HUES6 (cell line): ENCODE measurements around the gene ERP27.

Experiments
- H3K27ac ChIP-seq: 2 replicates; pipeline ENCODE4 v1.7.0; 2013; ENCODE audit warnings: low read depth, mild to moderate bottlenecking, low read length, inconsistent platforms
- H3K27me3 ChIP-seq: 2 replicates; pipeline ENCODE4 v1.6.1; 2013; ENCODE audit warnings: low read length; ENCODE audit not compliant: control insufficient read depth, insufficient read depth
- H3K36me3 ChIP-seq: 2 replicates; pipeline ENCODE4 v1.6.1; 2013; ENCODE audit warnings: low read length; ENCODE audit not compliant: control insufficient read depth, insufficient read depth
- H3K4me1 ChIP-seq: 2 replicates; pipeline ENCODE4 v1.6.1; 2013; ENCODE audit warnings: low read length; ENCODE audit not compliant: control insufficient read depth, insufficient read depth
- H3K4me3 ChIP-seq: 2 replicates; pipeline ENCODE4 v1.5.1; 2013; ENCODE audit warnings: low read depth, low read length
- H3K9ac ChIP-seq: one replicate; pipeline ENCODE4 v1.6.1; 2013; ENCODE audit warnings: mild to moderate bottlenecking, low read length
- H3K9me3 ChIP-seq: 2 replicates; pipeline ENCODE4 v1.6.1; 2013; ENCODE audit warnings: low read depth, low read length; ENCODE audit not compliant: control insufficient read depth, insufficient read depth

The ERP27 gene

DNA sequence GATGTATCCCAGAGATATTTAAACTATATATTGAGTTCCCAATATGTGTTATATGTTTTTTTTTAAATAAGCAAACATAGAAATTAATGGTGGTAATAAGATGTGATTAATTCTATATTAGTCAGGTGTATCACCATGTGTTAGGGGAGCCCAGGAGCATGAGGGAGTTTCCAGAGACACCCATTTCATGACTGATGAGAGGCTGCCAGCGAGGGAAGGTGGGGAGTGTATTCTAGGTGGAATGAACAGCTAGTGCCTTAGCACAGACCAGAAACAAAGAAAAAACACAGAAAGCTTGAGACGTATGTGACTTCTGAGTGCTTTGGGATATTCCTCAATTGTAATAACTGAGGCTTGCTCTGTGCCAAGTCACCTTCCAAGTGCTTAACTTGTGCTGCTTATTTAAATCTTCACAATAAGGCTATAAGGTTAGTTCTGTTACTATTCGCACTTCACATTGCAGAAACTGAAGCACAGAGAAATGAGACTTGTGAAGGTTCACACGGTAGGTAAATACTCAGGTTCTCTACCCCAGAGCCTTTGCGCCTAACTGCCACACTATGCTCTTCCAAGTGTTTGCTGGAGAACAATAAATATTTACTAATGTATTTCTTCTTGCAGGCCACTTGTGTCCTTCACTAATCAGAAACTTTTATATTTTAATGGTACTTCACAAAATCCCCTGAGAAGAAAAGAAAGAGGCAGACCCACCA, 34.8 kb downstream of the ERP27 start:
- no peaks in the 10 kb centered on the region for H3K36me3 ChIP-seq
- H3K4me1 ChIP-seq = no peaks in the 10 kb centered on the region
- H3K9me3 ChIP-seq = no peaks in the 10 kb centered on the region
- no peaks in the 10 kb centered on the region for H3K27me3 ChIP-seq
- H3K4me3 ChIP-seq = no peak overlapping the region
- H3K9ac ChIP-seq = no peak overlapping the region
- H3K27ac ChIP-seq = no peak overlapping the region

DNA sequence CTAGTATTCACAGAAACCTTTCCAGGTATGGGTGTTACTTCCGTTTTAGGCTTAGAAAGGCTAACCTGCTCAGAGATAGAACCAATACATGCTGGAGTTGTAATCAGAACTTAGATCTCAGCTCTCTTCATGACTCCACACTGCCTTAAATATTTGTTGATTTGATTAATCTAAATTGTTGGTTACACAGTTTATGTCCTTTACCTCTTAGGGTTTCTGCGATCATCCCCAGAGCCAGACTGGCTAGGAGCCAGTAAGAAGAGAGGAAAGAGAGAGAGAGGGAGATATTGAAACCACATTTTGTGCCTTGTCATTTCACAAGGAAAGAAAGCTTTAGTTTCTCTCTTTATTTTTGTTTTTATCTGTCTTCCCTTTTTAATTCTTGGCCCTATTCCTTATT, 35.9 kb downstream of the ERP27 start:
- Histone ChIP-seq H3K36me3 (no peaks in the 10 kb centered on the region), H3K4me3 (no peak overlapping the region)

DNA sequence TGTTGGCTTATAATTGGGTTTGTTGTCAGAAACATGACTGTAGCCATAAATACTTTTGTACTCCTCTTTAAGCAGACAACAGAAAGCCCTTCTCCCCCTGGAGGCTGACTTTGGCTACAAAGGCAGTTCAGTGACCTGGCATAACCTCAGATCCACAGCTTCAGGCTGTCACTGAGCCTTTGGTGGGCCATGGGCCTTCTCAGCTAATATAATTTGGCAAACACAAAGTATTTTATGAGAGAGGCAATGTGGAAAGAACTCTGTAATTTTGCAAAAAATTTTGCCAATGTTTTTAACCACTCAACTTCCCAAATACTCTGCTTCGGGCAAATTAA, 37.1 kb downstream of the ERP27 start:
- no peak overlapping the region for H3K9ac ChIP-seq
- H3K4me3 ChIP-seq = no peak overlapping the region
- no peaks in the 10 kb centered on the region for H3K36me3 ChIP-seq
- H3K27ac ChIP-seq = no peak overlapping the region
- no peaks in the 10 kb centered on the region for H3K27me3 ChIP-seq
- no peaks in the 10 kb centered on the region for H3K9me3 ChIP-seq
- no peaks in the 10 kb centered on the region for H3K4me1 ChIP-seq

More for the DNA sequence above, 35.9 kb downstream of the ERP27 start:
- H3K9me3 ChIP-seq = no peaks in the 10 kb centered on the region
- H3K27me3 ChIP-seq = no peaks in the 10 kb centered on the region
- no peaks in the 10 kb centered on the region for H3K4me1 ChIP-seq
- no peak overlapping the region for H3K27ac ChIP-seq
- H3K9ac ChIP-seq = no peak overlapping the region

DNA sequence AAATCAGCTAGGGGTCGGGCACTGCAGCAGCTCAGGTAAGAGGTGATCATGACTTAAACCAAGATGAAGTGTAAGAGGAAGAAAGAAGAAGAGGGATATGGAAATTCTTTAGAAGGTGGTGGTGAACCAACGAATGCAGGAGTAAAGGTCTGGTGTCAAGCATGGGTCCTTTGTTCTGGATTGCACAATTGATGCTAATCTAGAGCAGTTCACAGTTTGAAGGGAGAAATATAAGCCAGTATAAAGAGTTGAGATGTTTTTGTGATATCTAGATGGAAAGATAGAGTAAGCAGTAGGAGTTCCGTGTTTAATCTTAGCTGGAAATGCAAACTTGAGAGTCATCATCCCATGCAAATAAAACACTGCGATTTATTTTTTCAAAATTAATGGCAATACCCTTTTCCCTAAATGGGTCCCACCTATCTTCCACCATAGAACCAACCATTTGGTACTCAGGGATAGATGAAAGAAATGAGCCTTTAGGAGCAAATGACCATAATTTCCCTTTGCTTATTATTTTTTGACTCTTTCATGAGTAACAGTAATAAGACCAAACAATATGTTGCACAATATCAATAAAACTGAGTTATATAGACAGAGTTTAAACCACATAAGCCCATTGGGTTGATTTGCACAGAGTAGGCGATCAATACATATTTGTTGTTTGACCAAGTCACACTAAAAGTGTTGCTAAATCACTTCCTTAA, 37.7 kb downstream of the ERP27 start:
- Histone ChIP-seq H3K9ac (no peak overlapping the region), H3K27me3 (no peaks in the 10 kb centered on the region), H3K36me3 (no peaks in the 10 kb centered on the region), H3K9me3 (no peaks in the 10 kb centered on the region), H3K4me1 (no peaks in the 10 kb centered on the region), H3K27ac (no peak overlapping the region), H3K4me3 (no peak overlapping the region)

DNA sequence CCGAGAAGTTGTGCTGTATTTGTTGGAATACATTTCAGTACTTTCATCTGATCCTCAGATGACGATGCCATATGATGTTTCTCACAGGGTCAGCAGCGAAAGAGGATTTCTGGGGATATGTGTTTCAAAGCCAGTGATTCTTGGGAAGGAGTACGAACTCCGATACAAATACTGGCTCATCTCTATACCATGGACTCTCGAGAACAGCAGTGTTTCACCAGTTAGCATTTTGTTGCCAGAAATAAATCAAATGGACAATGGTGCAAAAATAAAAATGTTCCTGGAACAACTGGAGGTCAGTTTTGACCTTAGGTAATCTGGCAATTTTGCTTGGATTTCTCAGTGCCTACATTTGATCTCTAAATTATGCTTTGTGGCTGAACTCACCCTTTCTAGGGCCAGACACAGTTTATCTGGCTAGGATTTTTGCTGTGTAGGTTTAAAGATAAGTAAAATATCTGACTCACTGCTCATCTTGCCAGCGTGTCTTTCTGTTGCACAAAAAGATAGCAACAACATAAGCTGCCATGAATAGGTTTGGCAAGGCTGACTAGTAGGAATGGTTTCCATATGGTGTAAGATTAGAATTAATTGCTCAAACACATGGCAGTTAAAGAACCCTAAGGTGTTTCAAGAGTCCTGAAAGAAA, 41.7 kb downstream of the ERP27 start:
- Histone ChIP-seq H3K36me3 (no peaks in the 10 kb centered on the region), H3K27me3 (no peaks in the 10 kb centered on the region), H3K4me1 (no peaks in the 10 kb centered on the region), H3K9me3 (no peaks in the 10 kb centered on the region), H3K4me3 (no peak overlapping the region), H3K27ac (no peak overlapping the region), H3K9ac (no peak overlapping the region)

DNA sequence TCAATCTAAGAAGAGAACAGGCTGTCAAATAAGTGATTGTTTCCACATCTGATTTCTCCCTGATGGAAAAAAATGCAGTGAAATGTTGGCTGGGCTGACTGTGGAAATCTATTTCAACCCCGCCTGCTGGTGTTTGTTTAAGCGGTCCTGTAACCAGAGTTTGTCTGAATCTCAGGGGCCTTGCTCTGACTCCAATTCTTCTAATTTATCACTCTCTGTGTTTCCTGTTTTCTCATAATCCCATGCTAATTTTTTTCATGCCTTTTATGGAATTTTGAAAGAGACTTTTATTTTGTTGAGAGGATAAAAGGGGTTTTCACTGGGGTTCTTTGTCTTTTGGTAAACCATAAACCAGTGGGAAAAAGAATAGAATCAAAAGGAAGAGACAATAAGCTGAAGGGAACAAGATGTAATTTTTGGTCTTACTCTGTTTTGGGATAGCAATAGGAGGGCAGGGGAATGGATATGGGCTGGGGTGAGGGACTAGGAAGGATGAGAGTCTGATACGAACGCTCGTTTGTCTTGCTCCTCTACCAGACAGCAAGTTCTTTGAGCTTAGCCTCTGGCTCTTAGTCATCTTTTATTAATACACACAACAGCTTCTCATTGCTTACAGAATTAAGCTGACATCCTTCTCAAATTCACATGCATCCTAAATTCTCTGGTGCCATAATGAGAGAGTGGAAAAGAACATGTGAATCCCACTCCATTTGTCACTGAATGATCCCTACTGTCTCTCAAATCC, 44.7 kb downstream of the ERP27 start:
- no peak overlapping the region for H3K9ac ChIP-seq
- no peak overlapping the region for H3K4me3 ChIP-seq
- no peaks in the 10 kb centered on the region for H3K4me1 ChIP-seq
- H3K36me3 ChIP-seq = no peaks in the 10 kb centered on the region
- H3K27me3 ChIP-seq = no peaks in the 10 kb centered on the region
- H3K9me3 ChIP-seq = no peaks in the 10 kb centered on the region
- no peak overlapping the region for H3K27ac ChIP-seq

DNA sequence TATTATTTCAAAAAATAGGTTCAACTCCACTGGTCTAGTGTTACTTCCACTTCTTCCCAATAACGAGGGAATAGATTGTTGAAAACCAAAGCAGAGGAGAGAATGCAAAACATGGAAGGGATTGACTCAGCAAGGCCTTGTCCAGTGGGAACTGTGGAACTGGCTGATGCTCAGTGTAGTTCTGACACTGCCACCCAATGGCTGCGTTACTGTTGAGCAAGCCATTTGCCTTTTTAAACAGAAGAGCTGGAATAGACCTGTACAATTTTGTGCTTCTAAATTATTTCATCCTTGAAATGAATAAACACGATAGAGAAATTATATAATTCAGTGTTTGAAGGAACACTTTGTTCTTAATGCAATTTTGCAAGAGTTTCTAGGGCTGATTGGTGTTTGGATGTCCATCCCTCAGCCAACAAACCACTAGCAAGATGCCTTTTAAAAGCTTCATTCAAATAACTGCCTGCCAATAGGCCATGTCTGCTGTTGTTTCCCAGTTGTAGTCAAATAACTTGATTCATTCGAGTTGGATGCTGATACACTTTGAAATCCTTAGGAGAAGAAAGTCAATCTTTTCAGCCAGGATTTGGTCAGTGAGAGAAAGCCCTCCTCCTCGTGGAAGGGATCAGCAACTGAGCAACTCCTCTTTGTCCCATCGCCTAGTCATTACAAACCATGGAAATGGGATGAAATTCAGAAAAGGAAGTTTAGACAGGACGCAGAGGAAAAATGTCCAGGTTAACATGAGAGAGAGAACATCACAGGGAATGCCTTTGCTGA, 45.4 kb downstream of the ERP27 start:
- Histone ChIP-seq H3K4me1 (no peaks in the 10 kb centered on the region), H3K4me3 (no peak overlapping the region), H3K9ac (no peak overlapping the region), H3K36me3 (no peaks in the 10 kb centered on the region), H3K27ac (no peak overlapping the region), H3K27me3 (no peaks in the 10 kb centered on the region), H3K9me3 (no peaks in the 10 kb centered on the region)

DNA sequence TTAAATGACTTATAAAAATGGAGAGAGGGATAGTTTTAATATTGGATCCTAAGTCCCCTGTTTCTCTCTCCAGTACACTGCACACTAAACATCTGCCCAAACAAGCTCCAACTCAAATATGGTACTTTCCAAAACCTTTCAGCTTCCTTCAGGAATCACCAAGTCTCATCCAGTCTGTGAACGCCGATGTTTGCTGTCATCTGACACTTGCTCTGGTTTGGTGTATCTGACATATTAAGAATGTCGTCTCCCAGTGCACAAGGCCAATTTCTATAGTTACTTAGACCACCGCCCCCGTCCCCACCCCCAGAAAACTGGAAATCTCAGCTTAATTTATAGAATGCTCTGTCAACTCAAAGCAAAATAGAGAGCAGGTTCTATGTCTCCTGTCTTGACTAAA, 47.6 kb downstream of the ERP27 start:
- no peak overlapping the region for H3K9ac ChIP-seq
- no peaks in the 10 kb centered on the region for H3K4me1 ChIP-seq
- no peak overlapping the region for H3K4me3 ChIP-seq
- no peak overlapping the region for H3K27ac ChIP-seq
- no peaks in the 10 kb centered on the region for H3K9me3 ChIP-seq
- H3K36me3 ChIP-seq = no peaks in the 10 kb centered on the region
- H3K27me3 ChIP-seq = no peaks in the 10 kb centered on the region

DNA sequence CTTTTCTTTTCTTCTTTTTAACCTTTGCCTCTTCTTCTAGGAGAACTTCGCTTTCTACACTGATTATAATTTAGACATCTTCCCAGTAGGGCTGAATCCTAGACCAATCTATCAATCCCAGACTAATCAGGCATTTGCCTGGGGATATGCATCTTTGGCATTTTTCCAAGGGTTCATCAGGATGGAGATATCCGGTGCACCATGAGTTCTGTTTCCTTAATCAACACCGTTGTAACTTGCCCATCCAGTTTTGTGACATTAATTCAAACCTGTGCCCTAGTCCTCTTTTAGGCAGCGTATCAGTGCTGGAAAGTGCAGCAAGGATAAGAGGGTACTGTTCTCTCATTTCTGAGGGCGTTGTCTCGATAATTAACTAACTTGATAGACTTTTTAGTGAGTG, 52.1 kb downstream of the ERP27 start:
- no peak overlapping the region for H3K4me3 ChIP-seq
- H3K9ac ChIP-seq = no peak overlapping the region
- no peak overlapping the region for H3K27ac ChIP-seq
- H3K36me3 ChIP-seq = no peaks in the 10 kb centered on the region
- no peaks in the 10 kb centered on the region for H3K9me3 ChIP-seq
- no peaks in the 10 kb centered on the region for H3K27me3 ChIP-seq
- H3K4me1 ChIP-seq = no peaks in the 10 kb centered on the region

DNA sequence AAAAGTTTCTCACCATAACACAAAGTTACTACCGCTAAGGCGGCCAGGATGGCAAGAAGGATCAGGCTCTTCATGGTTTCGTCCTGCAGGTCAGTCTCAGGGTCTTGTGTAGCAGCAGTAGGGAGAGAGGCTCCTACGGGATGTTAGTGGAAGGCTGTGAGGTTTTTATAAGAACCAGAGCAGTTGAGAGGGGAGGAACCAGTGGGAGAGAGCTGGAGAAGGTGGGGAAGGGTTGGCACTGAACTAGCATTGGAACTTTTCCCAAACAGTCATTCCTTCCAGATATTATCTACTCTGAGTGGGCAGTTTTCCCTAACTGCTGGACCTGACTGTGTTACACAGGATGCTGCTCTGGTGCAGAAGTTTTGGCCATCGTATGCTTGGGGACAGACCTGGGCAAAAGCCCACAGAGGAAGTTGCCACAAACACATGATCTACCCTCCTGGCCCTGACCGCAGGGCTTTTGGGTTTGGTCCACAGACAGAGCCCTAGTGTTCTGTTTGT, 52.6 kb downstream of the ERP27 start, which contains the start of gene MGP:
TSS of gene MGP (minus strand) at position 137 of the 504 bp plus-strand sequence. CDS start at position 74, 63 bp downstream.
- H3K27me3 ChIP-seq = no peaks in the 10 kb centered on the region
- H3K4me1 ChIP-seq = no peaks in the 10 kb centered on the region
- no peak within 1 kb of the TSS for H3K4me3 ChIP-seq
- H3K9me3 ChIP-seq = no peaks in the 10 kb centered on the region
- no peaks in the 10 kb centered on the region for H3K36me3 ChIP-seq
- no peak within 1 kb of the TSS for H3K9ac ChIP-seq
- no peak within 1 kb of the TSS for H3K27ac ChIP-seq
